Stimulated activated CD4-positive, alpha-beta T cell treated with anti-CD3 and anti-CD28 coated beads, Interleukin-2, amount 100 ng/mL, for 4 hours (primary cell): Measurements from ENCODE around the gene MGME1.

Experiments used
- DNase-seq: peaks from one replicate; pipeline ENCODE4 v3.0.0-alpha.2; 2020; ENCODE audit warnings: low read depth

The MGME1 gene

GRCh38 chr20:17940224-17940971, 28.4 kb upstream of the MGME1 start:
- no peak for DNase-seq

GRCh38 chr20:17941087-17941825, 27.6 kb upstream of the MGME1 start:
- no peak for DNase-seq

GRCh38 chr20:17941826-17942196, 27.0 kb upstream of the MGME1 start:
- no peak for DNase-seq

- DNase-seq = no peak
Measured at GRCh38 chr20:17943343-17943742, 25.5 kb upstream of the MGME1 start.

GRCh38 chr20:17944854-17945474, 23.9 kb upstream of the MGME1 start:
- DNase-seq = no peak

GRCh38 chr20:17946040-17946439, 22.8 kb upstream of the MGME1 start:
- no peak for DNase-seq

- no peak for DNase-seq
Measured at GRCh38 chr20:17946572-17947473, 22.0 kb upstream of the MGME1 start.

GRCh38 chr20:17947474-17947815, 21.4 kb upstream of the MGME1 start:
- no peak for DNase-seq

GRCh38 chr20:17948442-17948841, 20.4 kb upstream of the MGME1 start:
- no peak for DNase-seq

GRCh38 chr20:17949899-17950298, 18.9 kb upstream of the MGME1 start:
- DNase-seq = no peak

GRCh38 chr20:17950670-17951069, 18.1 kb upstream of the MGME1 start:
- no peak for DNase-seq

- no peak for DNase-seq
Measured at GRCh38 chr20:17951323-17951722, 17.5 kb upstream of the MGME1 start.

- DNase-seq = no peak
Measured at GRCh38 chr20:17952692-17953684, 15.8 kb upstream of the MGME1 start.

GRCh38 chr20:17953935-17954334, 14.9 kb upstream of the MGME1 start:
- no peak for DNase-seq

GRCh38 chr20:17955302-17955701, 13.5 kb upstream of the MGME1 start:
- DNase-seq = no peak

GRCh38 chr20:17956099-17956685, 12.6 kb upstream of the MGME1 start:
- DNase-seq = no peak

- DNase-seq = no peak
Measured at GRCh38 chr20:17957505-17958363, 11.1 kb upstream of the MGME1 start.

GRCh38 chr20:17958373-17959256, 10.2 kb upstream of the MGME1 start:
- no peak for DNase-seq

GRCh38 chr20:17959257-17959627, 9.6 kb upstream of the MGME1 start:
- DNase-seq = no peak
